ENCODE measurements around the gene KBTBD12.
"Not testable (repeated sequence)": the region's sequence is repeated elsewhere in the genome, so short reads cannot be mapped to it uniquely, and the experiment has no call there.

GRCh38 chr3:127874097-127874496, 40.9 kb upstream of the KBTBD12 start:
- not testable (repeated sequence) for TF ChIP-seq CTCF (IDR thresholded peaks at IDR 0.05; ENCODE audit: insufficient read depth, low read length, poor library complexity, severe bottlenecking); EZH2phosphoT487 (conservative IDR thresholded peaks at IDR 0.05; ENCODE audit: low read length)
